GM12891 (cell line): ENCODE data around the gene CARNS1.

Source experiments
- POLR2A ChIP-seq: IDR thresholded peaks from 2 replicates; pipeline ENCODE4 v1.6.1; 2011; ENCODE audit warnings: low read depth, low read length, control low read depth
- POLR2AphosphoS5 ChIP-seq: IDR thresholded peaks from 2 replicates; pipeline ENCODE4 v1.6.1; 2011; ENCODE audit warnings: low read depth, low read length, control low read depth
- TAF1 ChIP-seq: IDR thresholded peaks from 2 replicates; pipeline ENCODE4 v1.6.1; 2011; ENCODE audit warnings: low read depth, low read length, control low read depth

DNA sequence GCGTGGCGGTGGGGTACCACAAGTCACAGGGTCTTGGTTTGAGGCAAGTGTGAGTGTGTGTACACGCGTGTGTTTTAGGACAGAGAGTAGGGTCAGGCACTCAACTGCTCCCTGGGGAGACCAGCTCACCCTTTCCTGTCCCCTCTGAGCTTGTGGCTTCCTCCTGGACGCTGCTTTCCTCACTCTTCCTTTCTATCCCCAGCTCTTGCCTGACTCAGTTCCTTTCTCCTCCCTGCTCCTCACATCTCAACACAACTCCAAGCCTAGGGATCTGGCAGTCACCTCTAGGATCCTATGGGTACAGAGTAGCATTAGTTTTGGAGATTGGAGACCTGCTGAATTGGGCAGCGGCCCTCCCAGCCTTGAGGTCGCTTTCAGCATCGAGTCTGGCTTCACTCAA is 46.2 kb upstream of the CARNS1 start:
- TF ChIP-seq POLR2A (no peak), TAF1 (no peak), POLR2AphosphoS5 (no peak)
